ENCODE measurements around the gene EMC10.
"Not testable (repeated sequence)": the region's sequence is repeated elsewhere in the genome, so short reads cannot be mapped to it uniquely, and the experiment has no call there.

EMC10 gene

DNA sequence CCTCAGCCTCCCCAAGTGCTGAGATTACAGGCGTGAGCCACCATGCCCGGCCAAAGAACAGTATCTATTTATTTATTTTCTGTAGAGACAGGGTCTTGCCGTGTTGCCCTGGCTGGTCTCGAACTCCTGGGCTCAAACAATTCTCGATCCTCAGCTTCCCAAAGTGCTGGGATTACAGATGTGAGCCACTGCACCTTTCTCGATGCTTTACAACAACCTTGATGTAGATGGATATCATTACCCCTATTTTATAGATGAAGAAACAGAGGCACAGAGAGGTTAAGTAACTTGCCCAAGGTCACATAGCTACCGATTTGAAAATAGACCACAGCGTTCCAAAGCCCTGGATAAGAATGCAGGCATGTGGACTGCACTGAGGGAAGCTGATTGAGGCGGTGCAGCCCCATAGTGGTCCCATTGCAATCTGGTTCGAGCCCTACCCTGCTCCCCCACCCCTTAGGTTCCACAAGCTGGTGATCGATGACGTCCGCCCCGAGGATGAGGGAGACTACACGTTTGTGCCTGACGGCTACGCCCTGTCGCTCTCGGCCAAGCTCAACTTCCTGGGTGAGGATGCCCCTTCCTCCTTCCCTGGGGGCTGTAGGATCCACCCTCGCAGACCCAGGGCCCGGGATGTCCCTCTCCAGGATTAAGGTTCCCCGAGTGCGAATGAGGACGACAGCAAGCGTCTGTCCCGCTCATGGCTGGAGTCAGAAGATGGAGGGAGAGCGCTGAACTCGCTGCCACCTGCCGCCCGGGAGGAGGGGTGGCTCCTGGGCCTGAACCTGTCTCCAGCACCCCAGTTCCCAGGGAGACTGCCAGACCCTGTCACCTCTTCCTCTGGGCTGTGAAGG, 25.7 kb upstream of the EMC10 start:
- no peak for DNase-seq (ENCODE audit: low read depth in 2 of 3, low spot score in 1 of 3)

- DNase-seq (ENCODE audit: low read depth in 2 of 3, low spot score in 1 of 3) = no peak
Observed at GRCh38 chr19:50451223-50451534, 25.1 kb upstream of the EMC10 start.

GRCh38 chr19:50453243-50453642, 23.1 kb upstream of the EMC10 start:
- no peak for DNase-seq (ENCODE audit: low read depth in 2 of 3, low spot score in 1 of 3)

GRCh38 chr19:50455992-50456391, 20.3 kb upstream of the EMC10 start:
- no peak for DNase-seq (ENCODE audit: low read depth in 2 of 3, low spot score in 1 of 3)

GRCh38 chr19:50457300-50457699, 19.0 kb upstream of the EMC10 start:
- DNase-seq (ENCODE audit: low read depth in 2 of 3, low spot score in 1 of 3) = no peak

DNA sequence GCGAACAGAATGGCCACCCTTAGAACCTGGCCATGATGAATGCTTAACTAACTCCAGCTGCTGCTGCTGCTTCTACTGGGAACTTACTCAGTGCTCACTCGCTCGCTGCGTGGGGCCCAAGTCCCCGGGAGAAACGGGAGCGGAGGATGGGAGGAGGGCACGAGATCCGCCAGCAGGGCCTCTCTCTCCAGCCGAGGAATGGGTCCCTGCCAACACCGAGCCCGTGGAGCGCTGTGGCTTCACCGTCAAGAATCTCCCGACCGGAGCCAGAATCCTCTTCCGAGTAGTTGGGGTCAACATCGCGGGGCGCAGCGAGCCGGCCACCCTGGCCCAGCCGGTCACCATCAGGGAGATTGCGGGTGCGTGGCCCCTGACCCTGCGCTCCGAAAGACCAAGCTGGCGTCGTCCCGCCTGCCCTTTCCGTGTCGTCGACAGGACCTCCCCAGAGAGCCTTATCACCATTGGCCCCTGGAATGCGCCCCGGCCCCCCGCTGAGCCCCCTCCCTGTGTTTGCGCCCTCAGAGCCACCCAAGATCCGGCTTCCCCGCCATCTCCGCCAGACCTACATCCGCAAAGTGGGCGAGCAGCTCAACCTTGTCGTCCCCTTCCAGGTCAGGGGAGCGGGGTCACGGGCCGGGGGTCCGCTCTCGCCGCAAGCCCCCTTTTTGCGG, 17.8 kb upstream of the EMC10 start:
- no peak for DNase-seq (ENCODE audit: low read depth in 2 of 3, low spot score in 1 of 3)

- no peak for DNase-seq (ENCODE audit: low read depth in 2 of 3, low spot score in 1 of 3)
Observed at GRCh38 chr19:50459067-50459456, 17.2 kb upstream of the EMC10 start.

DNA sequence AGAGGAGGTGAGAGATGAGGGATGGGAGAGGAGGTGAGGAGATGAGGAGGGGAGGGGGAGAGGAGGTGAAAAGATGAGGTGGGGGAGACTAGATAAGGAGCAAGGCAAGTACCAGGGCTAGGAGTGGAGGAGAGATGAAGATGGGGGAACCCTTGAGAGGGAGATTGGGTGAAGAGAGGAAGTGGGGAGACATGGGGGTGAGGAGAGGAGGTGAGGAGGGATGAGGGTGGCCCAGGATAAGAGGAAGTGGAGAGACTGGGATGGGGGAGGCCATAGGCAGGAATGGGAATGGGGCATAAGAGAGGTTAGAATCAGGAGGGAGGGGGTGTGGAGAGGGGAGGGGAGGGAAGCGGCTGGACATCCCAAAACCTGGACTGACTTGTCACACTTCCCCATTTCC, 16.7 kb upstream of the EMC10 start:
- DNase-seq (ENCODE audit: low read depth in 2 of 3, low spot score in 1 of 3) = no peak

DNA sequence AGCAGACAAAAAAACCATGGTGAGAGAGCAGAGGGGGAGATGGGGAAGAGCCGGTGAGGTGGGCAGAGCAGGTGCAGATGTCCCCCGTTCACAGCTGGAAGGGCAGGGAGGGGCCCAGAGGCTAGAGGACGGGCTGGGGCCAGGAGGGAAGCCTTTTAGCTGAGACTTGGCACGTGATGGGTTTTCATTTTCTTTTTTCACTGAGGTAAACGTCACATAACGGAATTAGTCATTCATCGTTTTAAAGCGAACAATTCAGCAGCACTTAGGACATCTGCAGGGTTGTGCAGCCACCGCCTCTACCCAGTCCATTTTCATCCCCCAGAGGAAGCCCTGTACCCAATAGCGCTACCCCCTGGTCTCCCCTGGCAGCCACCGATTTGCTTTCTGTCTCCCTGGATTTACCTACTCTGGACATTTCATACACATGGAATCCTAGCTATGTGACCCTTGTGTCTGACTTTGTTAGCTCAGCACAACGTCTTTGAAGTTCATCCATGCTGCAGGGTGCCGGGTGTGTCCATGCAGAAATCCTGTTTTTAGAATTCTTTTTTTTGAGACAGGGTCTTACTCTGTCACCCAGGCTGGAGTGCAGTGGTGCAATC, 16.0 kb upstream of the EMC10 start:
- no peak for DNase-seq (ENCODE audit: low read depth in 2 of 3, low spot score in 1 of 3)

- peak; percentile 38 to 68 (median 48) for DNase-seq (ENCODE audit: low read depth in 2 of 3, low spot score in 1 of 3)
Observed at GRCh38 chr19:50461066-50461875, 15.0 kb upstream of the EMC10 start.

DNA sequence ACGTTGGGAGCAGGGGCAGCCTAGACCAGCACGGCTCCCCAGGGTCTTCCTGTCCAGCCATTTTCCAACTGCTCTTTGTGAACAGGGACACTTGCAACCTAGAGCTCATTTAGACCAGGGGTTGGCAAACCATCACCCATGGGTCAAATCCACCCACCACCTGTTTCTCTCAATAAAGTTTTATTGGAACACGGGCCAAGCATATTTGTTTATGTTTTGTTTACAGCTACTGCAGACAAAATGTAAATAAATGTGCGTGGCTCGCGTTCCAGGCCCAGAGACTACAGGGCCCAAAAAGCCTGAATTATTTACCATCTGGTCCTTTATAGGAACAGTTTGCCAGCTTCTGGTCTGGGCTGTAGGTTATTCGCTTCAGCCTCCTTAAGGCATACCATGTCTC, 13.3 kb upstream of the EMC10 start:
- DNase-seq (ENCODE audit: low read depth in 2 of 3, low spot score in 1 of 3) = no peak

DNA sequence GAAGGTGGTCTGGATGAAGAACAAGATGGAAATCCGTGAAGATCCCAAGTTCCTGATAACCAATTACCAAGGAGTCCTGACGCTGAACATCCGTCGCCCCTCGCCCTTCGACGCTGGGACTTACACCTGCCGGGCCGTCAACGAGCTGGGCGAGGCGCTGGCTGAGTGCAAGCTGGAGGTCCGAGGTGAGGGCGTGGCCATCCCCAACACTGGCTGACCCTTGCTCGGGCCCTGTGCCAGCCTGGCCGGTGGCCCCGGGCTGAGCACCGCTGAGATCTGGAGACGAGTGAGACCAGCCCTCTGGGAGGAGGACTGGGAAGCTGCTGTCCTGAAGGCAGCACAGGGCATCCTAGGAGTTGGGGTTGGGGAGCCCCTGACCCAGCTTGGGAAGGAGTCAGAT, 12.0 kb upstream of the EMC10 start:
- DNase-seq (ENCODE audit: low read depth in 2 of 3, low spot score in 1 of 3) = no peak

DNA sequence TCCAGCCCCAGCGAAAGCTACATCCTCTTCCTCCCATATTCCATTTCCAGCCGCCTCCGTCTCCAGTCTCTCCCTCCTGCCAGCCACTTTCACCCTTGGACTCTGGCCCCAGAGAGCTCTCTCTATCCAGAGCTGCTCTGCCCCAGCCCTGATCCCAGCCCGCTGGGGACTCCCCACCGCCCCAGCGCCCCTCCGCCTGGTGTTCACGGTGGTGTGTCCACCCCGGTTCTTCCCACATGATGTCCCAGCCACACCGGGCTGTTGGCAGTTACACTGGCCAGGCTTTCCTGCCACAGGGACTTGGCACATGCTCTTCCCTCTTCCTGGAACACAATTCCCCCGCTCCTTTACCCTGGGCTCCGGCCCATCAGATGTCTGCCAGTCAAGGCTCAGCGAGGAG, 11.3 kb upstream of the EMC10 start:
- DNase-seq (ENCODE audit: low read depth in 2 of 3, low spot score in 1 of 3) = no peak

GRCh38 chr19:50465986-50466705, 10.2 kb upstream of the EMC10 start:
- DNase-seq (ENCODE audit: low read depth in 2 of 3, low spot score in 1 of 3) = no peak

- no peak for DNase-seq (ENCODE audit: low read depth in 2 of 3, low spot score in 1 of 3)
Observed at GRCh38 chr19:50466706-50467039, 9.6 kb upstream of the EMC10 start.

- DNase-seq (ENCODE audit: low read depth in 2 of 3, low spot score in 1 of 3) = no peak
Observed at GRCh38 chr19:50467566-50467965, 8.7 kb upstream of the EMC10 start.

DNA sequence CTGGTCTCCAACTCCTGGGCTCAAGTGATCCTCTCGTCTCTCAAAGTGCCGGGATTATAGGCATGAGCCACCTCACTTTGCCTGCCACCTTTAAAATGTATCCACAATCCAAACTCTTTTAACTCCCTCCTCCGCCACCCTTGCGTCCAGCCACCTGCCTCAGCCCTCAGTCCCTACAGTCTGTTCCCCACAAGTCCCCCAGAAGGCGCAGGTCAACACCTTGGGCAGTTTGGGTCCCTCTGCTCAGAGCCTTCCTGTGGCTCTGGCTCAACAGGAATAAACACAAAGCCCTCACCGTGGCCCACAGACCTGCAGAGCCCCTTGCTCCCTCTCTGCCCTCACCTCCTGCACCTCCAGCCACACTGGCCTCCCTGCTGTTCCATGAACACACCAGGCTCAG, 7.5 kb upstream of the EMC10 start:
- DNase-seq (ENCODE audit: low read depth in 2 of 3, low spot score in 1 of 3) = no peak

GRCh38 chr19:50473336-50473735, 3.0 kb upstream of the EMC10 start:
- DNase-seq (ENCODE audit: low read depth in 2 of 3, low spot score in 1 of 3) = not testable (repeated sequence)

- DNase-seq (ENCODE audit: low read depth in 2 of 3, low spot score in 1 of 3) = no peak
Observed at GRCh38 chr19:50475101-50475568, 1.2 kb upstream of the EMC10 start.

- no peak for DNase-seq (ENCODE audit: low read depth in 2 of 3, low spot score in 1 of 3)
Observed at GRCh38 chr19:50475736-50476223, 527 bp upstream of the EMC10 start.

DNA sequence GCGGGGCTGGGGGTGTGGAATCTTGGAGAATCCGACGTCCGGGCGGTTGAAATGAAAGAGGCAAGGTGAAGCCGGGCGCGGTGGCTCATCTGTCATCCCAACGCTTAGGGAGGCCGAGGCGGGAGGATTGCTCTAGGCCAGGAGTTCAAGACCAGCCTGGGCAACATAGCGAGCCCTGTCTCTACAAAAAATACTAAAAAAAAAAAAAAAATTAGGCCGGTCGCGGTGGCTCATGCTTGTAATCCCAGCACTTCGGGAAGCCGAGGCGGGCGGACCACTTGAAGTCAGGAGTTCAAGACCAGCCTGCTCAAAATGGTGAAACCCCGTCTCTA, 566 bp downstream of the EMC10 start:
- DNase-seq (ENCODE audit: low read depth in 2 of 3, low spot score in 1 of 3) = no peak
